Neural cell (in vitro differentiated cells): ENCODE results near the gene TPCN1. TPM values are rescaled to one million over a fixed set of nuclear protein-coding genes. Genes with fewer than 3 reads are reported as not detected.
A peak's percentile ranks its signal among the peaks of the same experiment; 100 is the strongest.

Experiments
- H2AFZ ChIP-seq: fragments of 200-600, 300-800 bp; sonication (generic), shearing (Covaris generic); 2 replicates; pipeline ENCODE4 v1.6.0; 2014; ENCODE audit warnings: low read depth, mild to moderate bottlenecking, antibody characterized with exemption, low read length, moderate library complexity
- H3F3A ChIP-seq: fragments of 200-600 bp; shearing (Covaris generic); 2 replicates; pipeline ENCODE4 v1.6.1; 2016; ENCODE audit warnings: mild to moderate bottlenecking, moderate library complexity, mixed read lengths, antibody characterized with exemption, low read length; ENCODE audit not compliant: insufficient read depth, poor library complexity, severe bottlenecking
- H3K27ac ChIP-seq: fragments of 200-600, 300-800 bp; sonication (generic), shearing (Covaris generic); 2 replicates; pipeline ENCODE4 v1.5.1; 2014; ENCODE audit warnings: mild to moderate bottlenecking, low read length, moderate library complexity
- H3K27me3 ChIP-seq: fragments of 300-800, 200-600 bp; sonication (generic), shearing (Covaris generic); 2 replicates; pipeline ENCODE4 v1.6.0; 2014; ENCODE audit warnings: mild to moderate bottlenecking, low read depth, low read length, moderate library complexity; ENCODE audit not compliant: insufficient read depth
- H3K36me3 ChIP-seq: fragments of 300-800, 200-600 bp; sonication (generic), shearing (Covaris generic); 2 replicates; pipeline ENCODE4 v1.5.1; 2014; ENCODE audit warnings: mild to moderate bottlenecking, antibody characterized with exemption, low read length, moderate library complexity; ENCODE audit not compliant: insufficient read depth
- H3K4me2 ChIP-seq: fragments of 300-800, 200-600 bp; sonication (generic), shearing (Covaris generic); 2 replicates; pipeline ENCODE4 v1.6.0; 2014; ENCODE audit warnings: mild to moderate bottlenecking, low read length
- H3K4me3 ChIP-seq: fragments of 300-800, 200-600 bp; sonication (generic), shearing (Covaris generic); 2 replicates; pipeline ENCODE4 v1.5.1; 2014; ENCODE audit warnings: mild to moderate bottlenecking, low read length, moderate library complexity
- H3K79me2 ChIP-seq: fragments of 200-600 bp; shearing (Covaris generic); replicated peaks from 2 replicates; pipeline ENCODE4 v1.6.0; 2014; ENCODE audit warnings: mild to moderate bottlenecking, low read length, moderate library complexity; ENCODE audit not compliant: insufficient read depth
- H3K9ac ChIP-seq: fragments of 300-800, 200-600 bp; sonication (generic), shearing (Covaris generic); 2 replicates; pipeline ENCODE4 v1.6.1; 2016; ENCODE audit warnings: mild to moderate bottlenecking, low read length, mixed read lengths
- H3K9me2 ChIP-seq: fragments of 200-600 bp; shearing (Covaris generic); 2 replicates; pipeline ENCODE4 v1.6.1; 2016; ENCODE audit warnings: mild to moderate bottlenecking, low read length, mixed read lengths; ENCODE audit not compliant: insufficient read depth
- H3K9me3 ChIP-seq: fragments of 200-600, 300-800 bp; sonication (generic), shearing (Covaris generic); 2 replicates; pipeline ENCODE4 v1.6.1; 2016; ENCODE audit warnings: mild to moderate bottlenecking, mixed run types, low read length, moderate library complexity, mixed read lengths
- H4K20me1 ChIP-seq: fragments of 200-600 bp; shearing (Covaris generic); 2 replicates; pipeline ENCODE4 v1.6.1; 2016; ENCODE audit warnings: mild to moderate bottlenecking, mixed run types; ENCODE audit not compliant: insufficient read depth
- EP300 ChIP-seq: fragments of 450-650 bp; conservative IDR thresholded peaks from 2 replicates; pipeline ENCODE4 v1.6.1; 2014; ENCODE audit warnings: antibody characterized with exemption, mild to moderate bottlenecking, moderate library complexity; ENCODE audit not compliant: poor library complexity, severe bottlenecking
- EZH2 ChIP-seq: fragments of 200-600, 300-800 bp; shearing (Covaris generic), sonication (generic); IDR thresholded peaks from 2 replicates; pipeline ENCODE4 v1.6.1; 2014; ENCODE audit warnings: antibody characterized with exemption, low read length, borderline replicate concordance, mild to moderate bottlenecking; ENCODE audit not compliant: insufficient read depth, poor library complexity, severe bottlenecking
- MXI1 ChIP-seq: fragments of 450-650 bp; conservative IDR thresholded peaks from 2 replicates; pipeline ENCODE4 v1.6.1; 2014; ENCODE audit warnings: antibody characterized with exemption, mild to moderate bottlenecking; ENCODE audit not compliant: poor library complexity, severe bottlenecking
- POLR2AphosphoS5 ChIP-seq: IDR thresholded peaks from 2 replicates; pipeline ENCODE4 v1.6.1; 2012
- RAD21 ChIP-seq: fragments of 450-650 bp; conservative IDR thresholded peaks from 2 replicates; pipeline ENCODE4 v1.6.1; 2014; ENCODE audit warnings: antibody characterized with exemption, mild to moderate bottlenecking, moderate library complexity
- SMC3 ChIP-seq: fragments of 450-650 bp; conservative IDR thresholded peaks from 2 replicates; pipeline ENCODE4 v1.6.1; 2014; ENCODE audit warnings: antibody characterized with exemption, mild to moderate bottlenecking, moderate library complexity; ENCODE audit not compliant: poor library complexity
- TAF1 ChIP-seq: IDR thresholded peaks from 2 replicates; pipeline ENCODE4 v1.6.1; 2012; ENCODE audit warnings: low read depth
- polyA plus RNA-seq: library from polyadenylated mRNA; depleted of rRNA; stranded (reverse); fragments of >200 nt; gene quantifications from 2 replicates; pipeline ENCODE4 v1.2.3, GENCODE V29; 2014
- TF ChIP-seq, protein P1 (sequence below): IDR thresholded peaks from 2 replicates; pipeline ENCODE4 v1.6.1; 2012; ENCODE audit warnings: borderline replicate concordance
- TF ChIP-seq, protein P2 (sequence below): fragments of 450-650 bp; IDR thresholded peaks from 2 replicates; pipeline ENCODE4 v1.5.1; 2014; ENCODE audit warnings: antibody characterized with exemption, mild to moderate bottlenecking, moderate library complexity; ENCODE audit not compliant: poor library complexity, severe bottlenecking

Gene TPCN1
- polyA plus RNA-seq, 1 donor from 2014 or later = 4.0 TPM

DNA sequence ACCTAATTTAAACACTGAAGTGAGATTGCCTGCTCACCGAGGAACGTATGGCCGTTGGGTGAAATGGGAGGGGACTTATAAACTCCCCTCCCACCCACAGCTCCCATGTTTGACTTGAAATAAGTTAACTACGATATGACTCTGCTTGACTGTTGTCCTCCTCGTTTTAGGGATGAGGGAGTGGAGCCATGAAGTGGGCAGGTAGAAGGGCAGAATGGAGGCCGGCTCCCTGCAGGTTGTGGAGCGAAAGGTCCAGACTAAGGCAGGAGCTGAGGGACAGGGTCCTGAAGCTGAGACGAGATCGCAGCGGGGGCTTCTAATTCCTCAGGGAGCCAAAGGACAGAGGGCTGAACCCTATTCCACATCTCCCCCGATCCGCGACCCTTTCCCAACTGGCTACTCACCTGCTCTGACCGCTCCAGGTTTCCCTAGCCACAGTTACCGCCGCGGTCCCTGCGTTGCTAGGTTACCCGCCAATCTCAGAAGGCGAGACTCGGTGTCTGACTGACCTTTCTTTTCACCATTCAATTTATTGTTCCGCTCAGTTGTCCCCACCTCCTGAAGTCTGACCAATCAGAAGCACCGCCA lies 577 bp upstream of the TPCN1 start:
- Histone ChIP-seq H3K4me3 (peak overlapping the region; percentile 74), H3K9me2 (no peaks in the 10 kb centered on the region), H3K36me3 (no peaks in the 10 kb centered on the region), H3K79me2 (no peaks in the 10 kb centered on the region), H3K9me3 (no peaks in the 10 kb centered on the region), H2AFZ (no peak overlapping the region), H3F3A (no peaks in the 10 kb centered on the region), H4K20me1 (no peaks in the 10 kb centered on the region), H3K27me3 (no peaks in the 10 kb centered on the region), H3K4me2 (peak overlapping the region; percentile 65), H3K9ac (peak overlapping the region; percentile 58), H3K27ac (no peak overlapping the region)
- TF ChIP-seq TAF1 = no peak
- TF ChIP-seq, protein P1, sequence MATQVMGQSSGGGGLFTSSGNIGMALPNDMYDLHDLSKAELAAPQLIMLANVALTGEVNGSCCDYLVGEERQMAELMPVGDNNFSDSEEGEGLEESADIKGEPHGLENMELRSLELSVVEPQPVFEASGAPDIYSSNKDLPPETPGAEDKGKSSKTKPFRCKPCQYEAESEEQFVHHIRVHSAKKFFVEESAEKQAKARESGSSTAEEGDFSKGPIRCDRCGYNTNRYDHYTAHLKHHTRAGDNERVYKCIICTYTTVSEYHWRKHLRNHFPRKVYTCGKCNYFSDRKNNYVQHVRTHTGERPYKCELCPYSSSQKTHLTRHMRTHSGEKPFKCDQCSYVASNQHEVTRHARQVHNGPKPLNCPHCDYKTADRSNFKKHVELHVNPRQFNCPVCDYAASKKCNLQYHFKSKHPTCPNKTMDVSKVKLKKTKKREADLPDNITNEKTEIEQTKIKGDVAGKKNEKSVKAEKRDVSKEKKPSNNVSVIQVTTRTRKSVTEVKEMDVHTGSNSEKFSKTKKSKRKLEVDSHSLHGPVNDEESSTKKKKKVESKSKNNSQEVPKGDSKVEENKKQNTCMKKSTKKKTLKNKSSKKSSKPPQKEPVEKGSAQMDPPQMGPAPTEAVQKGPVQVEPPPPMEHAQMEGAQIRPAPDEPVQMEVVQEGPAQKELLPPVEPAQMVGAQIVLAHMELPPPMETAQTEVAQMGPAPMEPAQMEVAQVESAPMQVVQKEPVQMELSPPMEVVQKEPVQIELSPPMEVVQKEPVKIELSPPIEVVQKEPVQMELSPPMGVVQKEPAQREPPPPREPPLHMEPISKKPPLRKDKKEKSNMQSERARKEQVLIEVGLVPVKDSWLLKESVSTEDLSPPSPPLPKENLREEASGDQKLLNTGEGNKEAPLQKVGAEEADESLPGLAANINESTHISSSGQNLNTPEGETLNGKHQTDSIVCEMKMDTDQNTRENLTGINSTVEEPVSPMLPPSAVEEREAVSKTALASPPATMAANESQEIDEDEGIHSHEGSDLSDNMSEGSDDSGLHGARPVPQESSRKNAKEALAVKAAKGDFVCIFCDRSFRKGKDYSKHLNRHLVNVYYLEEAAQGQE = no peak
- TF ChIP-seq RAD21 = no peak
- no peak for TF ChIP-seq POLR2AphosphoS5
- no peak for TF ChIP-seq EP300
- no peak for TF ChIP-seq MXI1
- TF ChIP-seq SMC3 = no peak
- no peak for TF ChIP-seq EZH2
- TF ChIP-seq, protein P2, sequence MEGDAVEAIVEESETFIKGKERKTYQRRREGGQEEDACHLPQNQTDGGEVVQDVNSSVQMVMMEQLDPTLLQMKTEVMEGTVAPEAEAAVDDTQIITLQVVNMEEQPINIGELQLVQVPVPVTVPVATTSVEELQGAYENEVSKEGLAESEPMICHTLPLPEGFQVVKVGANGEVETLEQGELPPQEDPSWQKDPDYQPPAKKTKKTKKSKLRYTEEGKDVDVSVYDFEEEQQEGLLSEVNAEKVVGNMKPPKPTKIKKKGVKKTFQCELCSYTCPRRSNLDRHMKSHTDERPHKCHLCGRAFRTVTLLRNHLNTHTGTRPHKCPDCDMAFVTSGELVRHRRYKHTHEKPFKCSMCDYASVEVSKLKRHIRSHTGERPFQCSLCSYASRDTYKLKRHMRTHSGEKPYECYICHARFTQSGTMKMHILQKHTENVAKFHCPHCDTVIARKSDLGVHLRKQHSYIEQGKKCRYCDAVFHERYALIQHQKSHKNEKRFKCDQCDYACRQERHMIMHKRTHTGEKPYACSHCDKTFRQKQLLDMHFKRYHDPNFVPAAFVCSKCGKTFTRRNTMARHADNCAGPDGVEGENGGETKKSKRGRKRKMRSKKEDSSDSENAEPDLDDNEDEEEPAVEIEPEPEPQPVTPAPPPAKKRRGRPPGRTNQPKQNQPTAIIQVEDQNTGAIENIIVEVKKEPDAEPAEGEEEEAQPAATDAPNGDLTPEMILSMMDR = no peak

DNA sequence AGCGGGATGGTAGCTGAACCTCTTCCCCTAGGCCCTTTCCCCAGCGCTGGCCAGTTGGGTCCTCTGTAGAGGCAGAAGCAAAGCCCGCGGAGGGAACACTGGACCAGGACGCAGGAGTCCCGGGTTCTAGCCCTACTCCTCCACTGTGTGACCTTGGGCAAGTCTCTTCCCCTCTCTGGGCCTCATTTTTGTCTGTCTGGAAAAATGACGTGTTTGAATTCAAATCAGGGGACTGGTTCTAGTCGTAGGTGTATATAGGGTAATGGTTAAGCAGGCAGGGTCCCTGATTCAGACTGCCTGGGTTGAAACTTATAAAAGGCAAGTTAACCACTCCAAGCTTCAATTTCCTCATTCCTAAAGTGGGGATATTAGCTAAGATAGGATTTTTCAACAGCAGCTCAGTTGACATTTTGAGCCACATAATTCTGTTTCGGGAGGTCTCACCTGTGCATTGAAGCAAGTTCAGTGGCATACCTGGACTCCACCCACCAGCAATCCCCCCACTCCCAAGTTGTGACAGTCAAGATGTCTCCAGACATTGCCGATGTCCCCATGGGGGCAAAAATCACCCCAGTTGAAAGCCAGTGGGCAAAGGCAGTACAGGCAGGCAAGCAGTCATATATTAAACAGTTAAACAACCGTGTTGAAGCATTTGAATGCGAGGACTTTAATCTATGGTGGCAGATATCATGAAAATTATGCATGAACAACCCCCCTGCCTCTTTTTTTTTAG lies 899 bp downstream of the TPCN1 start:
- Histone ChIP-seq H3K27me3 (no peaks in the 10 kb centered on the region), H3K9me3 (no peaks in the 10 kb centered on the region), H2AFZ (no peak overlapping the region), H4K20me1 (no peaks in the 10 kb centered on the region), H3K9ac (peak overlapping the region; percentile 65), H3K4me2 (peak overlapping the region; percentile 51), H3K36me3 (no peaks in the 10 kb centered on the region), H3K79me2 (no peaks in the 10 kb centered on the region), H3K4me3 (peak overlapping the region; percentile 74), H3K27ac (no peak overlapping the region), H3K9me2 (no peaks in the 10 kb centered on the region), H3F3A (no peaks in the 10 kb centered on the region)
- TF ChIP-seq MXI1 (no peak), RAD21 (no peak), SMC3 (no peak), POLR2AphosphoS5 (no peak), EZH2 (no peak), TAF1 (no peak), EP300 (no peak)
- TF ChIP-seq, protein P1 = no peak
- TF ChIP-seq, protein P2 = no peak
